Ishikawa (cell line): ENCODE results near the gene MRAP.

Experiments
- CEBPB ChIP-seq: IDR thresholded peaks from 2 replicates; pipeline ENCODE4 v1.6.1; 2012
- CREB1 ChIP-seq: IDR thresholded peaks from 2 replicates; pipeline ENCODE4 v1.6.1; 2012; ENCODE audit warnings: low read depth
- EGR1 ChIP-seq: IDR thresholded peaks from 2 replicates; pipeline ENCODE4 v1.6.1; 2012
- EP300 ChIP-seq: IDR thresholded peaks from 2 replicates; pipeline ENCODE4 v1.6.1; 2012; ENCODE audit warnings: borderline replicate concordance
- MAX ChIP-seq: IDR thresholded peaks from 2 replicates; pipeline ENCODE4 v1.6.1; 2012
- NFIC ChIP-seq: IDR thresholded peaks from 2 replicates; pipeline ENCODE4 v1.6.1; 2012
- RAD21 ChIP-seq: IDR thresholded peaks from 2 replicates; pipeline ENCODE4 v1.6.1; 2012; ENCODE audit warnings: low read depth
- TAF1 ChIP-seq: IDR thresholded peaks from 2 replicates; pipeline ENCODE4 v1.6.1; 2012; ENCODE audit warnings: low read depth, mild to moderate bottlenecking
- TEAD4 ChIP-seq: IDR thresholded peaks from 2 replicates; pipeline ENCODE4 v1.6.1; 2012
- YY1 ChIP-seq: IDR thresholded peaks from 2 replicates; pipeline ENCODE4 v1.6.1; 2012; ENCODE audit warnings: low read depth
- ZBTB7A ChIP-seq: IDR thresholded peaks from 2 replicates; pipeline ENCODE4 v1.6.1; 2012; ENCODE audit warnings: low read depth
- TF ChIP-seq, protein P1 (sequence below): IDR thresholded peaks from 2 replicates; pipeline ENCODE4 v1.6.1; 2012; ENCODE audit warnings: low read depth, mild to moderate bottlenecking
- TF ChIP-seq, protein P2 (sequence below): IDR thresholded peaks from 2 replicates; pipeline ENCODE4 v1.6.1; 2012

DNA sequence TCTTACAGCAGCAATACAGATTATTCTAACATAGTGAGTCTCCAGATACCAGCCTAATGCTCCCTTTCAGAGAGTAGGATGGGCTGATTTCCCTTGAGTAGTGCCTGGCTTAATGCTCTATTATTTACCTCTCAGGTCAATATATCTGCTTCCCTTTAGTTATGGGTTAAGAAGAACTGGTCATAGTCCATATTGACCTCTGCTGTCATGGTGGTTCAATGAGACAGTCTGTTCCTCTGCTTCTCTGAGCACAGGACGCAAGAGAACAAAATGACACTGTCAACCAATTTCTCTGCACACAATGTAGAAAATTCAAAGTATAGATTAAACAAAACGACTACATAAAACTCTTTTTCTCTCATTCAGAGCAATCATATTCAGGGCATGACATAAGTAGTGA, 2.9 kb downstream of the MRAP start:
- TF ChIP-seq EP300 (no peak), TAF1 (no peak), RAD21 (no peak), MAX (no peak), CEBPB (no peak), YY1 (no peak), ZBTB7A (no peak), NFIC (no peak), TEAD4 (no peak), CREB1 (no peak), EGR1 (no peak)
- TF ChIP-seq, protein P1, sequence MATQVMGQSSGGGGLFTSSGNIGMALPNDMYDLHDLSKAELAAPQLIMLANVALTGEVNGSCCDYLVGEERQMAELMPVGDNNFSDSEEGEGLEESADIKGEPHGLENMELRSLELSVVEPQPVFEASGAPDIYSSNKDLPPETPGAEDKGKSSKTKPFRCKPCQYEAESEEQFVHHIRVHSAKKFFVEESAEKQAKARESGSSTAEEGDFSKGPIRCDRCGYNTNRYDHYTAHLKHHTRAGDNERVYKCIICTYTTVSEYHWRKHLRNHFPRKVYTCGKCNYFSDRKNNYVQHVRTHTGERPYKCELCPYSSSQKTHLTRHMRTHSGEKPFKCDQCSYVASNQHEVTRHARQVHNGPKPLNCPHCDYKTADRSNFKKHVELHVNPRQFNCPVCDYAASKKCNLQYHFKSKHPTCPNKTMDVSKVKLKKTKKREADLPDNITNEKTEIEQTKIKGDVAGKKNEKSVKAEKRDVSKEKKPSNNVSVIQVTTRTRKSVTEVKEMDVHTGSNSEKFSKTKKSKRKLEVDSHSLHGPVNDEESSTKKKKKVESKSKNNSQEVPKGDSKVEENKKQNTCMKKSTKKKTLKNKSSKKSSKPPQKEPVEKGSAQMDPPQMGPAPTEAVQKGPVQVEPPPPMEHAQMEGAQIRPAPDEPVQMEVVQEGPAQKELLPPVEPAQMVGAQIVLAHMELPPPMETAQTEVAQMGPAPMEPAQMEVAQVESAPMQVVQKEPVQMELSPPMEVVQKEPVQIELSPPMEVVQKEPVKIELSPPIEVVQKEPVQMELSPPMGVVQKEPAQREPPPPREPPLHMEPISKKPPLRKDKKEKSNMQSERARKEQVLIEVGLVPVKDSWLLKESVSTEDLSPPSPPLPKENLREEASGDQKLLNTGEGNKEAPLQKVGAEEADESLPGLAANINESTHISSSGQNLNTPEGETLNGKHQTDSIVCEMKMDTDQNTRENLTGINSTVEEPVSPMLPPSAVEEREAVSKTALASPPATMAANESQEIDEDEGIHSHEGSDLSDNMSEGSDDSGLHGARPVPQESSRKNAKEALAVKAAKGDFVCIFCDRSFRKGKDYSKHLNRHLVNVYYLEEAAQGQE = no peak
- TF ChIP-seq, protein P2, sequence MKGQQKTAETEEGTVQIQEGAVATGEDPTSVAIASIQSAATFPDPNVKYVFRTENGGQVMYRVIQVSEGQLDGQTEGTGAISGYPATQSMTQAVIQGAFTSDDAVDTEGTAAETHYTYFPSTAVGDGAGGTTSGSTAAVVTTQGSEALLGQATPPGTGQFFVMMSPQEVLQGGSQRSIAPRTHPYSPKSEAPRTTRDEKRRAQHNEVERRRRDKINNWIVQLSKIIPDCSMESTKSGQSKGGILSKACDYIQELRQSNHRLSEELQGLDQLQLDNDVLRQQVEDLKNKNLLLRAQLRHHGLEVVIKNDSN = no peak
